Muscle layer of colon (tissue), 2 donors: ENCODE data around the gene NGB.

Experiments
- H3K27ac ChIP-seq: one replicate; pipeline ENCODE4 v1.7.0; 2013; ENCODE audit warnings: low read depth, mild to moderate bottlenecking, low read length, moderate library complexity
- H3K27me3 ChIP-seq, 2 donors: one replicate each; pipeline ENCODE4 v1.7.0; 2013; ENCODE audit warnings: low read length in 2 of 2, mild to moderate bottlenecking in 2 of 2; ENCODE audit not compliant: insufficient read depth in 2 of 2, control insufficient read depth in 1 of 2
- H3K36me3 ChIP-seq: one replicate; pipeline ENCODE4 v1.7.0; 2013; ENCODE audit warnings: mild to moderate bottlenecking, low read length; ENCODE audit not compliant: insufficient read depth
- H3K4me1 ChIP-seq: one replicate; pipeline ENCODE4 v1.7.0; 2013; ENCODE audit warnings: mild to moderate bottlenecking, low read length; ENCODE audit not compliant: insufficient read depth
- H3K4me3 ChIP-seq, 2 donors: one replicate each; pipeline ENCODE4 v1.7.0; 2013; ENCODE audit warnings: low read length in 2 of 2, low read depth in 1 of 2, mild to moderate bottlenecking in 1 of 2, moderate library complexity in 1 of 2
- H3K9ac ChIP-seq: one replicate; pipeline ENCODE4 v1.7.0; 2013; ENCODE audit warnings: low read length
- H3K9me3 ChIP-seq: one replicate; pipeline ENCODE4 v1.7.0; 2013; ENCODE audit warnings: mild to moderate bottlenecking, low read length
- donor health status: abdominal sarcoma.
- donor health status: Adenocarcinoma of cecum.

The NGB gene

GRCh38 chr14:77225254-77225653, 45.8 kb downstream of the NGB start:
- H3K9ac ChIP-seq = no peak overlapping the region
- H3K27ac ChIP-seq = no peak overlapping the region
- no peaks in the 10 kb centered on the region for H3K9me3 ChIP-seq
- H3K36me3 ChIP-seq = no peaks in the 10 kb centered on the region
- no peaks in the 10 kb centered on the region for H3K27me3 ChIP-seq
- H3K4me3 ChIP-seq = no peak overlapping the region
- no peaks in the 10 kb centered on the region for H3K4me1 ChIP-seq

- Histone ChIP-seq H3K4me1 (no peaks in the 10 kb centered on the region), H3K9ac (no peak overlapping the region), H3K9me3 (no peaks in the 10 kb centered on the region), H3K36me3 (no peaks in the 10 kb centered on the region), H3K4me3 (no peak overlapping the region), H3K27me3 (peaks cover 0 to 4% of the 10 kb centered on the region in 2 donors), H3K27ac (no peak overlapping the region)
Observed at GRCh38 chr14:77224212-77224611, 46.8 kb downstream of the NGB start.

GRCh38 chr14:77222546-77223225, 48.3 kb downstream of the NGB start:
- peaks cover 0 to 5% of the 10 kb centered on the region in 2 donors for H3K27me3 ChIP-seq
- H3K4me3 ChIP-seq = no peak overlapping the region
- H3K9ac ChIP-seq = no peak overlapping the region
- H3K4me1 ChIP-seq = no peaks in the 10 kb centered on the region
- no peak overlapping the region for H3K27ac ChIP-seq
- H3K36me3 ChIP-seq = no peaks in the 10 kb centered on the region
- H3K9me3 ChIP-seq = no peaks in the 10 kb centered on the region

GRCh38 chr14:77221241-77221871, 49.6 kb downstream of the NGB start:
- H3K4me1 ChIP-seq = no peaks in the 10 kb centered on the region
- H3K36me3 ChIP-seq = no peaks in the 10 kb centered on the region
- no peak overlapping the region for H3K4me3 ChIP-seq
- H3K27me3 ChIP-seq = peaks cover 0 to 5% of the 10 kb centered on the region in 2 donors
- H3K27ac ChIP-seq = no peak overlapping the region
- H3K9me3 ChIP-seq = no peaks in the 10 kb centered on the region
- H3K9ac ChIP-seq = no peak overlapping the region

- H3K4me3 ChIP-seq = no peak overlapping the region
- no peaks in the 10 kb centered on the region for H3K4me1 ChIP-seq
- H3K9ac ChIP-seq = no peak overlapping the region
- H3K36me3 ChIP-seq = no peaks in the 10 kb centered on the region
- H3K27ac ChIP-seq = no peak overlapping the region
- no peaks in the 10 kb centered on the region for H3K9me3 ChIP-seq
- peaks cover 0 to 5% of the 10 kb centered on the region in 2 donors for H3K27me3 ChIP-seq
Observed at GRCh38 chr14:77220246-77221017, 50.6 kb downstream of the NGB start.

GRCh38 chr14:77219591-77219990, 51.4 kb downstream of the NGB start:
- H3K36me3 ChIP-seq = no peaks in the 10 kb centered on the region
- no peak overlapping the region for H3K27ac ChIP-seq
- no peaks in the 10 kb centered on the region for H3K9me3 ChIP-seq
- no peaks in the 10 kb centered on the region for H3K4me1 ChIP-seq
- no peak overlapping the region for H3K9ac ChIP-seq
- no peak overlapping the region for H3K4me3 ChIP-seq
- H3K27me3 ChIP-seq = peaks cover 0 to 5% of the 10 kb centered on the region in 2 donors

GRCh38 chr14:77217551-77217950, 53.5 kb downstream of the NGB start:
- Histone ChIP-seq H3K4me3 (no peak overlapping the region), H3K27ac (no peak overlapping the region), H3K9ac (no peak overlapping the region), H3K36me3 (no peaks in the 10 kb centered on the region), H3K27me3 (peaks cover 0 to 5% of the 10 kb centered on the region in 2 donors), H3K4me1 (no peaks in the 10 kb centered on the region), H3K9me3 (no peaks in the 10 kb centered on the region)
